B cell (primary cell): ENCODE measurements around the gene CCDC201. TPM values are rescaled to one million over a fixed set of nuclear protein-coding genes. Genes with fewer than 3 reads are reported as not detected.
A peak's percentile ranks its signal among the peaks of the same experiment; 100 is the strongest.

Experiments
- ATAC-seq: fragments of 200-7000 bp; cut with Tn5 transposase; one replicate; pipeline ENCODE4 v1.10.0; 2021; ENCODE audit warnings: low read depth, mild to moderate bottlenecking, moderate number of reproducible peaks, moderate library complexity
- CTCF ChIA-PET: fragments of 350-600 bp; sonication (Branson Sonifier 250); formaldehyde crosslinking; loops from one replicate; lab custom pipeline; 2021; ENCODE audit warnings: antibody characterized with exemption, inconsistent platforms; lab: Charles Lee
- POLR2A ChIA-PET: fragments of 350-600 bp; sonication (Branson Sonifier 250); formaldehyde crosslinking; loops from one replicate; lab custom pipeline; 2021; ENCODE audit warnings: antibody characterized with exemption; lab: Charles Lee
- DNase-seq: peaks from one replicate; pipeline ENCODE4 v3.0.0; 2013
- H2AFZ ChIP-seq: 2 replicates; pipeline ENCODE4 v1.6.1; 2012; ENCODE audit warnings: mild to moderate bottlenecking, low read depth, low read length; ENCODE audit not compliant: insufficient read depth, poor library complexity, severe bottlenecking
- H3K27ac ChIP-seq, 2 donors: 1 replicate in 1 of 2; 2 replicates in 1 of 2; pipeline ENCODE4 v1.5.1; 2012 to 2013; ENCODE audit warnings: low read length in 2 of 2, mild to moderate bottlenecking in 2 of 2, moderate library complexity in 1 of 2
- H3K27me3 ChIP-seq, 4 experiments: fragments of 200-600 bp in 1 of 4; sonication (generic) in 1 of 4; replicated peaks in 1 of 4; 1 replicate in 2 of 4; 2 replicates in 2 of 4; pipeline versions ENCODE4 v1.6.1 to v1.7.0; 2013 to 2016; ENCODE audit warnings: low read length in 3 of 4, mild to moderate bottlenecking in 2 of 4, mixed read lengths in 1 of 4, moderate library complexity in 1 of 4; ENCODE audit not compliant: insufficient read depth in 4 of 4, control insufficient read depth in 3 of 4; ENCODE audit errors: control extremely low read depth in 1 of 4
- H3K36me3 ChIP-seq, 2 experiments: replicated peaks in 1 of 2; 1 replicate in 1 of 2; 2 replicates in 1 of 2; pipeline versions ENCODE4 v1.6.1 to v1.7.1; 2013; ENCODE audit warnings: low read length in 1 of 2; ENCODE audit not compliant: insufficient read depth in 2 of 2, control insufficient read depth in 1 of 2; ENCODE audit errors: control extremely low read depth in 1 of 2, extremely low read depth in 1 of 2
- H3K4me1 ChIP-seq, 2 donors: fragments of 200-600 bp in 1 of 2; sonication (generic) in 1 of 2; 1 replicate in 1 of 2; 2 replicates in 1 of 2; pipeline versions ENCODE4 v1.5.1 to v1.6.1; 2013 to 2017; ENCODE audit warnings: low read length in 2 of 2; ENCODE audit not compliant: control insufficient read depth in 2 of 2, insufficient read depth in 2 of 2
- H3K4me2 ChIP-seq: replicated peaks from 2 replicates; pipeline ENCODE3; 2012; ENCODE audit warnings: mild to moderate bottlenecking, low read depth, low read length; ENCODE audit not compliant: poor library complexity, severe bottlenecking
- H3K4me3 ChIP-seq, 5 experiments: fragments of 200-600 bp in 1 of 5; sonication (generic) in 1 of 5; 1 replicate in 3 of 5; 2 replicates in 2 of 5; pipeline versions ENCODE4 v1.5.1 to v1.7.0; 2011 to 2016; ENCODE audit warnings: low read length in 4 of 5, mild to moderate bottlenecking in 4 of 5, low read depth in 2 of 5, control low read depth in 1 of 5, moderate library complexity in 1 of 5; ENCODE audit not compliant: insufficient read depth in 1 of 5; ENCODE audit errors: control extremely low read depth in 1 of 5, extremely low read depth in 1 of 5
- H3K79me2 ChIP-seq: fragments of 200-600 bp; sonication (generic); one replicate; pipeline ENCODE4 v1.6.0; 2016; ENCODE audit warnings: low read length; ENCODE audit not compliant: control insufficient read depth, insufficient read depth
- H3K9ac ChIP-seq: fragments of 200-600 bp; sonication (generic); 2 replicates; pipeline ENCODE4 v1.6.1; 2017; ENCODE audit warnings: mild to moderate bottlenecking, low read length, moderate library complexity
- H3K9me3 ChIP-seq, 3 donors: one replicate each; pipeline versions ENCODE4 v1.6.1 to v1.7.1; 2013; ENCODE audit warnings: low read length in 2 of 3; ENCODE audit not compliant: control insufficient read depth in 2 of 3, insufficient read depth in 1 of 3; ENCODE audit errors: control extremely low read depth in 1 of 3
- H4K20me1 ChIP-seq: 2 replicates; pipeline ENCODE4 v1.6.0; 2012; ENCODE audit warnings: mild to moderate bottlenecking, low read length; ENCODE audit not compliant: insufficient read depth, control insufficient read depth, poor library complexity, severe bottlenecking
- H3K27ac Mint-ChIP-seq: one replicate; pipeline ENCODE4 v1.8.0; 2021; ENCODE audit warnings: mixed read lengths
- H3K27me3 Mint-ChIP-seq: one replicate; pipeline ENCODE4 v1.8.0; 2021; ENCODE audit warnings: mixed read lengths
- H3K4me1 Mint-ChIP-seq: one replicate; pipeline ENCODE4 v1.8.0; 2021; ENCODE audit warnings: mixed read lengths
- H3K4me3 Mint-ChIP-seq: one replicate; pipeline ENCODE4 v1.8.0; 2021; ENCODE audit warnings: mixed read lengths
- H3K9me3 Mint-ChIP-seq: one replicate; pipeline ENCODE4 v1.8.0; 2022; ENCODE audit warnings: mixed read lengths; ENCODE audit not compliant: insufficient read depth
- EZH2 ChIP-seq: IDR thresholded peaks from 2 replicates; pipeline ENCODE4 v1.6.1; 2012; ENCODE audit warnings: borderline replicate concordance, low read depth, mild to moderate bottlenecking, moderate library complexity, low read length; ENCODE audit not compliant: insufficient read depth, poor library complexity, severe bottlenecking
- WGBS: methylation state at CpG from one replicate; pipeline ENCODE4 v1.1.5; 2013; ENCODE audit warnings: missing lambda C conversion rate; ENCODE audit not compliant: insufficient coverage; 5-methylcytosine and 5-hydroxymethylcytosine counted together
- intact Hi-C: fragments of 100-400 bp; cut with micrococcal nuclease; formaldehyde crosslinking; loops from one replicate; pipeline ENCODE4 v1.10.0; 2022
- polyA plus RNA-seq: library from polyadenylated mRNA; depleted of rRNA; stranded (reverse); fragments of >200 nt; gene quantifications from 2 replicates; pipeline ENCODE4 v1.2.3, GENCODE V29; 2012
- total RNA-seq, 2 donors: library from RNA; stranded (reverse); fragments of 120-200 nt in 1 of 2; gene quantifications; 1 replicate in 1 of 2; 2 replicates in 1 of 2; pipeline versions ENCODE4 v1.2.3 to v1.2.4, GENCODE V29; 2013 to 2022
- TF ChIP-seq, protein P1 (sequence below): fragments of 200-600 bp; IDR thresholded peaks from one replicate; pipeline ENCODE4 v1.8.0; 2022; ENCODE audit warnings: antibody characterized with exemption, mild to moderate bottlenecking

Gene CCDC201
- total and polyA plus RNA-seq, 2 donors (not counting 1 experiment from before 2014, with no cell fraction given), result not detected

DNA sequence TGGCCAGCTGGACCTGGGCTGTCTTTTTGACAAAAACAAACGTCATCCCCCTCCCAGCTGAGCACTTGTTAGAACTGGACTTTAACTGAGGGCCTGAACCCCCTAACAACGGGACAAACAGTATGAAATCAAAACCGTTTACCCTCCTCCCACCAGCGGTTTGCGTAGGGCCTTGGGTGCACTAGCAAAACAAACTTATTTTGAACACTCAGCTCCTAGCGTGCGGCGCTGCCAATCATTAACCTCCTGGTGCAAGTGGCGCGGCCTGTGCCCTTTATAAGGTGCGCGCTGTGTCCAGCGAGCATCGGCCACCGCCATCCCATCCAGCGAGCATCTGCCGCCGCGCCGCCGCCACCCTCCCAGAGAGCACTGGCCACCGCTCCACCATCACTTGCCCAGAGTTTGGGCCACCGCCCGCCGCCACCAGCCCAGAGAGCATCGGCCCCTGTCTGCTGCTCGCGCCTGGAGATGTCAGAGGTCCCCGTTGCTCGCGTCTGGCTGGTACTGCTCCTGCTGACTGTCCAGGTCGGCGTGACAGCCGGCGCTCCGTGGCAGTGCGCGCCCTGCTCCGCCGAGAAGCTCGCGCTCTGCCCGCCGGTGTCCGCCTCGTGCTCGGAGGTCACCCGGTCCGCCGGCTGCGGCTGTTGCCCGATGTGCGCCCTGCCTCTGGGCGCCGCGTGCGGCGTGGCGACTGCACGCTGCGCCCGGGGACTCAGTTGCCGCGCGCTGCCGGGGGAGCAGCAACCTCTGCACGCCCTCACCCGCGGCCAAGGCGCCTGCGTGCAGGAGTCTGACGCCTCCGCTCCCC is 15.5 kb upstream of the CCDC201 start, which contains the start of gene IGFBP1:
TSS of gene IGFBP1 (plus strand) at position 304 of the 808 bp plus-strand sequence. CDS start at position 469, 165 bp downstream.
- Histone ChIP-seq H3K9me3 (no peaks in the 10 kb centered on the region), H3K27me3 (peaks cover 0 to 34% (median 15%) of the 10 kb centered on the region in 4 experiments), H3K36me3 (no peaks in the 10 kb centered on the region), H3K4me1 (no peaks in the 10 kb centered on the region), H3K27ac (no peak within 1 kb of the TSS), H4K20me1 (no peaks in the 10 kb centered on the region), H2AFZ (peak within 1 kb of the TSS; percentile 2), H3K4me3 (no peak within 1 kb of the TSS), H3K79me2 (no peaks in the 10 kb centered on the region), H3K9ac (no peak within 1 kb of the TSS), H3K4me2 (no peak within 1 kb of the TSS)
- 7% methylated on average over 73 of the region's 73 CpGs for WGBS
- TF ChIP-seq, protein P1, sequence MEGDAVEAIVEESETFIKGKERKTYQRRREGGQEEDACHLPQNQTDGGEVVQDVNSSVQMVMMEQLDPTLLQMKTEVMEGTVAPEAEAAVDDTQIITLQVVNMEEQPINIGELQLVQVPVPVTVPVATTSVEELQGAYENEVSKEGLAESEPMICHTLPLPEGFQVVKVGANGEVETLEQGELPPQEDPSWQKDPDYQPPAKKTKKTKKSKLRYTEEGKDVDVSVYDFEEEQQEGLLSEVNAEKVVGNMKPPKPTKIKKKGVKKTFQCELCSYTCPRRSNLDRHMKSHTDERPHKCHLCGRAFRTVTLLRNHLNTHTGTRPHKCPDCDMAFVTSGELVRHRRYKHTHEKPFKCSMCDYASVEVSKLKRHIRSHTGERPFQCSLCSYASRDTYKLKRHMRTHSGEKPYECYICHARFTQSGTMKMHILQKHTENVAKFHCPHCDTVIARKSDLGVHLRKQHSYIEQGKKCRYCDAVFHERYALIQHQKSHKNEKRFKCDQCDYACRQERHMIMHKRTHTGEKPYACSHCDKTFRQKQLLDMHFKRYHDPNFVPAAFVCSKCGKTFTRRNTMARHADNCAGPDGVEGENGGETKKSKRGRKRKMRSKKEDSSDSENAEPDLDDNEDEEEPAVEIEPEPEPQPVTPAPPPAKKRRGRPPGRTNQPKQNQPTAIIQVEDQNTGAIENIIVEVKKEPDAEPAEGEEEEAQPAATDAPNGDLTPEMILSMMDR, result no peak
- no peak for TF ChIP-seq EZH2
- H3K4me3 Mint-ChIP-seq, result no peak within 1 kb of the TSS
- H3K9me3 Mint-ChIP-seq, result no peaks in the 10 kb centered on the region
- H3K27ac Mint-ChIP-seq, result no peak within 1 kb of the TSS
- ChIA-PET POLR2A (no interaction called here), CTCF (interaction anchor here (0.9 kb wide), 1 partner anchor 14 kb away, joined by 3 read pairs; no protein-coding TSS in a partner anchor)
- intact Hi-C loops, result no loop called here
- no peak for DNase-seq
- H3K27me3 Mint-ChIP-seq, result peaks cover 62% of the 10 kb centered on the region
- ATAC-seq, result no peak
- H3K4me1 Mint-ChIP-seq, result peaks cover 2% of the 10 kb centered on the region
